HG02610 (cell line): Measurements from ENCODE around the gene RPL7A.
"Not testable (repeated sequence)": the region's sequence is repeated elsewhere in the genome, so short reads cannot be mapped to it uniquely, and the experiment has no call there.

Source experiments
- ATAC-seq: cut with Tn5 transposase; IDR thresholded peaks from one replicate; pipeline ENCODE4 v1.9.1; 2021; ENCODE audit warnings: mild to moderate bottlenecking, moderate library complexity; ENCODE audit not compliant: unreplicated experiment

The RPL7A gene

GRCh38 chr9:133327834-133328484, 20.1 kb upstream of the RPL7A start:
- ATAC-seq, result no peak

GRCh38 chr9:133329306-133330156, 18.5 kb upstream of the RPL7A start:
- not testable (repeated sequence) for ATAC-seq

- ATAC-seq, result no peak
These were observed 16.8 kb upstream of the RPL7A start for GRCh38 chr9:133331221-133331620.

GRCh38 chr9:133331641-133332380, 16.2 kb upstream of the RPL7A start:
- no peak for ATAC-seq

GRCh38 chr9:133332381-133332730, 15.7 kb upstream of the RPL7A start:
- ATAC-seq, result no peak

- ATAC-seq, result no peak
These were observed 15.0 kb upstream of the RPL7A start for GRCh38 chr9:133333011-133333410.

GRCh38 chr9:133333566-133333965, 14.5 kb upstream of the RPL7A start:
- no peak for ATAC-seq

GRCh38 chr9:133334161-133334560, 13.9 kb upstream of the RPL7A start:
- no peak for ATAC-seq

GRCh38 chr9:133334888-133335287, 13.1 kb upstream of the RPL7A start:
- not testable (repeated sequence) for ATAC-seq

GRCh38 chr9:133335924-133336811, 11.8 kb upstream of the RPL7A start, which contains the start of gene SURF6:
TSS of gene SURF6 (minus strand) at chr9:133336188. CDS start at chr9:133336132, 56 bp downstream.
- peak; percentile 84 for ATAC-seq

- ATAC-seq, result no peak
These were observed 8.4 kb upstream of the RPL7A start for GRCh38 chr9:133339641-133340040.

- no peak for ATAC-seq
These were observed 7.8 kb upstream of the RPL7A start for GRCh38 chr9:133340256-133340655.

GRCh38 chr9:133340916-133341315, 7.1 kb upstream of the RPL7A start:
- no peak for ATAC-seq

- ATAC-seq, result no peak
These were observed 6.5 kb upstream of the RPL7A start for GRCh38 chr9:133341369-133342068.

GRCh38 chr9:133342069-133342406, 6.0 kb upstream of the RPL7A start:
- no peak for ATAC-seq

- ATAC-seq, result no peak
These were observed 5.4 kb upstream of the RPL7A start for GRCh38 chr9:133342570-133342969.

- no peak for ATAC-seq
These were observed 3.9 kb upstream of the RPL7A start for GRCh38 chr9:133344071-133344470.

- ATAC-seq, result no peak
These were observed 3.0 kb upstream of the RPL7A start for GRCh38 chr9:133344979-133345378.

- ATAC-seq, result no peak
These were observed 2.4 kb upstream of the RPL7A start for GRCh38 chr9:133345596-133345995.
